ENCODE data around the gene HPS1. TPM values are rescaled to one million over a fixed set of nuclear protein-coding genes. Genes with fewer than 3 reads are reported as not detected.

HPS1 gene
- total RNA-seq, 1 donor = 52.1 TPM

GRCh38 chr10:98483658-98484057 is 36.9 kb upstream of the HPS1 start:
- H3K27me3 ChIP-seq (ENCODE audit: insufficient read depth, low read length) = no peaks in the 10 kb centered on the region
- H3K9me3 ChIP-seq (ENCODE audit: low read depth, low read length) = no peaks in the 10 kb centered on the region
- H3K4me2 ChIP-seq (ENCODE audit: insufficient read depth, low read length) = no peak overlapping the region
- H2AFZ ChIP-seq (ENCODE audit: low read length) = no peak overlapping the region
- no peaks in the 10 kb centered on the region for H3K79me2 ChIP-seq (ENCODE audit: insufficient read depth, low read length)
- no peak for DNase-seq (ENCODE audit: insufficient read length, low spot score, missing footprints)
- no peak overlapping the region for H3K4me3 ChIP-seq (ENCODE audit: insufficient read depth, low read length)
- H4K20me1 ChIP-seq (ENCODE audit: insufficient read depth, low read length) = no peaks in the 10 kb centered on the region
- no peak for TF ChIP-seq CTCF (IDR thresholded peaks at IDR 0.05; ENCODE audit: extremely low read depth, low read depth, low read length)
- no peak overlapping the region for H3K27ac ChIP-seq (ENCODE audit: low read depth, low read length)
- H3K36me3 ChIP-seq (ENCODE audit: insufficient read depth, low read length) = no peaks in the 10 kb centered on the region
- H3K4me1 ChIP-seq (ENCODE audit: insufficient read depth, low read length) = peaks cover 5% of the 10 kb centered on the region

- DNase-seq (ENCODE audit: insufficient read length, low spot score, missing footprints) = no peak
- Histone ChIP-seq H3K9me3 (ENCODE audit: low read depth, low read length) (no peaks in the 10 kb centered on the region), H2AFZ (ENCODE audit: low read length) (no peak overlapping the region), H3K4me1 (ENCODE audit: insufficient read depth, low read length) (peaks cover 5% of the 10 kb centered on the region), H3K4me2 (ENCODE audit: insufficient read depth, low read length) (no peak overlapping the region), H3K4me3 (ENCODE audit: insufficient read depth, low read length) (no peak overlapping the region), H3K36me3 (ENCODE audit: insufficient read depth, low read length) (no peaks in the 10 kb centered on the region), H3K27ac (ENCODE audit: low read depth, low read length) (no peak overlapping the region), H4K20me1 (ENCODE audit: insufficient read depth, low read length) (no peaks in the 10 kb centered on the region), H3K79me2 (ENCODE audit: insufficient read depth, low read length) (no peaks in the 10 kb centered on the region), H3K27me3 (ENCODE audit: insufficient read depth, low read length) (no peaks in the 10 kb centered on the region)
- no peak for TF ChIP-seq CTCF (IDR thresholded peaks at IDR 0.05; ENCODE audit: extremely low read depth, low read depth, low read length)
Measured at GRCh38 chr10:98482096-98482495, 35.4 kb upstream of the HPS1 start.

- DNase-seq (ENCODE audit: insufficient read length, low spot score, missing footprints) = no peak
- H3K79me2 ChIP-seq (ENCODE audit: insufficient read depth, low read length) = no peaks in the 10 kb centered on the region
- no peaks in the 10 kb centered on the region for H3K27me3 ChIP-seq (ENCODE audit: insufficient read depth, low read length)
- no peak for TF ChIP-seq CTCF (IDR thresholded peaks at IDR 0.05; ENCODE audit: extremely low read depth, low read depth, low read length)
- H3K4me1 ChIP-seq (ENCODE audit: insufficient read depth, low read length) = peaks cover 5% of the 10 kb centered on the region
- no peaks in the 10 kb centered on the region for H3K36me3 ChIP-seq (ENCODE audit: insufficient read depth, low read length)
- no peaks in the 10 kb centered on the region for H4K20me1 ChIP-seq (ENCODE audit: insufficient read depth, low read length)
- no peak overlapping the region for H3K4me2 ChIP-seq (ENCODE audit: insufficient read depth, low read length)
- no peaks in the 10 kb centered on the region for H3K9me3 ChIP-seq (ENCODE audit: low read depth, low read length)
- no peak overlapping the region for H2AFZ ChIP-seq (ENCODE audit: low read length)
- H3K27ac ChIP-seq (ENCODE audit: low read depth, low read length) = no peak overlapping the region
- no peak overlapping the region for H3K4me3 ChIP-seq (ENCODE audit: insufficient read depth, low read length)
Measured at GRCh38 chr10:98481404-98481945, 34.7 kb upstream of the HPS1 start.

GRCh38 chr10:98478430-98479222 is 31.9 kb upstream of the HPS1 start:
- Histone ChIP-seq H3K4me1 (ENCODE audit: insufficient read depth, low read length) (no peaks in the 10 kb centered on the region), H3K27me3 (ENCODE audit: insufficient read depth, low read length) (peaks cover 2% of the 10 kb centered on the region), H2AFZ (ENCODE audit: low read length) (no peak overlapping the region), H4K20me1 (ENCODE audit: insufficient read depth, low read length) (no peaks in the 10 kb centered on the region), H3K79me2 (ENCODE audit: insufficient read depth, low read length) (no peaks in the 10 kb centered on the region), H3K9me3 (ENCODE audit: low read depth, low read length) (no peaks in the 10 kb centered on the region), H3K36me3 (ENCODE audit: insufficient read depth, low read length) (no peaks in the 10 kb centered on the region), H3K4me3 (ENCODE audit: insufficient read depth, low read length) (no peak overlapping the region), H3K4me2 (ENCODE audit: insufficient read depth, low read length) (no peak overlapping the region), H3K27ac (ENCODE audit: low read depth, low read length) (no peak overlapping the region)
- no peak for TF ChIP-seq CTCF (IDR thresholded peaks at IDR 0.05; ENCODE audit: extremely low read depth, low read depth, low read length)
- DNase-seq (ENCODE audit: insufficient read length, low spot score, missing footprints) = no peak
